ENCODE measurements around the gene CCDC117.

Gene CCDC117

DNA sequence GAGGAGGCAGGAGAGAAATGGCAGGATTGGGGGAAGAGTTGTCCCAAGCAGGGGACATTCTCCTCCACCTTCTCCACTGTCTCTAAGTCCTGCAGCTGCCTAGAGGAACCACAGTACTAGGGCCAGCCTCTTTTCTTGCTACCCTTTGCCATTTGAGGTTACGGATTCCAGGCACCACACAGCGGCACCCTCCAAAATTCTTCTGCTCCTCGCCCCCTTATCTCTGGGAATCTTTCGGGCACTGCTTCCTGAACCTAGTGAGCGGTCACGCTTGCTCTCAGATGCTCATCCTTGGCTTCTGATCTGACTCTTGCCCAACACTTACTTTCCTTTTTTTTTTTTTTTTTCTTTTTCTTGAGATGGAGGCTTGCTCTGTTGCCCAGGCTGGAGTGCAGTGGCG is 54.4 kb downstream of the CCDC117 start:
- H3K9me3 Mint-ChIP-seq, result no peaks in the 10 kb centered on the region
- H3K4me1 Mint-ChIP-seq, result peaks cover 12% of the 10 kb centered on the region
- H3K36me3 Mint-ChIP-seq, result peaks cover 24% of the 10 kb centered on the region
- no peaks in the 10 kb centered on the region for H3K27me3 Mint-ChIP-seq
- no peak for ATAC-seq
- no peak overlapping the region for H3K27ac Mint-ChIP-seq
- no peak overlapping the region for H3K4me3 Mint-ChIP-seq

GRCh38 chr22:28829358-28830181 is 57.1 kb downstream of the CCDC117 start:
- Mint-ChIP-seq H3K9me3 (no peaks in the 10 kb centered on the region), H3K27me3 (no peaks in the 10 kb centered on the region), H3K36me3 (peaks cover 13% of the 10 kb centered on the region), H3K4me1 (peaks cover 14% of the 10 kb centered on the region), H3K27ac (no peak overlapping the region), H3K4me3 (no peak overlapping the region)
- peak; percentile 75 for ATAC-seq

DNA sequence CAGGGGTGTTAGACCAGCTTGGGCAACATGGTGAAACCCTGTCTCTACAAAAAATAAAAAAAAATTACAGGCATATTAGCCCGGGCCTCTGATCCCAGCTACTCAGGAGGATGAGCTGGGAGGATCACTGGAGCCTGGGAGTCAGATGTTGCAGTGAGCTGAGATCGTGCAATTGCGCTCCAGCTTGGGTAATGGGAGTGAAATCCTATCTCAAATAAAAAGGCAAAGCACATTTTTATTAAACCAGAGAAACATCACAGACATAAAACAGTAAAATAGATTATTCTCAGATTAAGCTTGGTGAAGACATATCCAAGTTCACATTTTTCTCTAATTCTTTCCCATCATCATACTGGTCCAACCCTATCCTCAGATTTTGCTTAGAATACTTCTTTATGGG is 57.9 kb downstream of the CCDC117 start:
- H3K4me1 Mint-ChIP-seq, result peaks cover 14% of the 10 kb centered on the region
- no peaks in the 10 kb centered on the region for H3K27me3 Mint-ChIP-seq
- ATAC-seq, result no peak
- H3K36me3 Mint-ChIP-seq, result peaks cover 17% of the 10 kb centered on the region
- H3K9me3 Mint-ChIP-seq, result no peaks in the 10 kb centered on the region
- no peak overlapping the region for H3K27ac Mint-ChIP-seq
- H3K4me3 Mint-ChIP-seq, result no peak overlapping the region

GRCh38 chr22:28831140-28832072 is 58.9 kb downstream of the CCDC117 start:
- Mint-ChIP-seq H3K27me3 (no peaks in the 10 kb centered on the region), H3K27ac (no peak overlapping the region), H3K9me3 (no peaks in the 10 kb centered on the region), H3K4me3 (no peak overlapping the region), H3K36me3 (peaks cover 20% of the 10 kb centered on the region), H3K4me1 (peaks cover 14% of the 10 kb centered on the region)
- ATAC-seq, result no peak

GRCh38 chr22:28832731-28833130 is 60.2 kb downstream of the CCDC117 start:
- ATAC-seq, result no peak
- Mint-ChIP-seq H3K4me3 (no peak overlapping the region), H3K4me1 (peaks cover 14% of the 10 kb centered on the region), H3K27me3 (no peaks in the 10 kb centered on the region), H3K36me3 (peaks cover 19% of the 10 kb centered on the region), H3K9me3 (no peaks in the 10 kb centered on the region), H3K27ac (peak overlapping the region; percentile 11)

DNA sequence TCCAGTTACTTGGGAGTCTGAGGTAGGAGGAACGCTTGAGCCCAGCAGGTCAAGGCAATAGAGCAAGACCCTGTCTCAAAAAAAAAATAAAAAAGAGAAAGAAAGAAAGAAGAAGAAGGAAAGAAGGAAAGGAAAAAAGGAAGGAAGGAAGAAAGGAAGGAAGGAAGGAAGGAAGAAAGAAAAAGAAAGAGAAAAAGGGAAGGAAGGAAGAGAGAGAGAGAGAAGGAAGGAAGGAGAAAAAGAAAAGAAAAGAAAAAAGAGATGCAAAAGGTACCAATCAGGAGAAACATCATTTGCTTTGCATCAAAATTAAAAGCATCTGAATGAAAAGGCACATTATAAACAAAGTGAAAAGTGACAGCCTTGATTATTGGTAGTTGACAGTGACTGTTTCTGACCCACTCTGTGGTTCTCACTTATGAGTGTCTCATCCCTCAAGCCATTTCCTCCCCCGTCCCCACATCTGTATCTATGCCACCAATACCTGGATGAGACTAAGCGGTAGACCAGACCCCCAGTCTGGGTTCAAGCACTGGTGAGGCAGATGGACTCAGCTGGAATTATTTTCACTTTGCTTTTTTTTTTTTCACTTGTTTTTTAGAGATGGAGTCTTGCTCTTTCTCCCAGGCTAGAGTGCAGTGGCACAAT is 60.9 kb downstream of the CCDC117 start:
- Mint-ChIP-seq H3K4me3 (no peak overlapping the region), H3K36me3 (peaks cover 15% of the 10 kb centered on the region), H3K9me3 (no peaks in the 10 kb centered on the region), H3K4me1 (peaks cover 14% of the 10 kb centered on the region), H3K27ac (peak overlapping the region; percentile 11), H3K27me3 (no peaks in the 10 kb centered on the region)
- ATAC-seq, result no peak

GRCh38 chr22:28835630-28836189 is 63.2 kb downstream of the CCDC117 start:
- no peak for ATAC-seq
- H3K4me1 Mint-ChIP-seq, result peaks cover 8% of the 10 kb centered on the region

DNA sequence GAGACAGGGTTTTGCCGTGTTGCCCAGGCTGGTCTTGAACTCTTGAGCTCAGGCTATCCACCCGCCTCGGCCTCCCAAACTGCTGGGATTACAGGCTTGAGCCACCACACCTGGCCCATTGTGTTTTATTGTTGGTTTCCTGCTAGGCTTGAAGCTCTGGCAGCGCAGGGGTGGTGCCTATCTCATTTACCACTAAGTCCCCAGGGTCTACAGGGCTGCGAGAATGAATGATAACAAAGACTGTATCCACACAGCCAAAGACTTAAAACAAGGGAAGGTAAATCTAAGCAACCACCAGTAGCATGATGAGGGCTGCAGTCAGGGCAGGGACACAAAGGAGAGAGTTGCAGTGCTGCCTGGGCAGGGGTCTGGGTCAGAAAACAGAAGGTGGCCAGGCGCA is 65.1 kb downstream of the CCDC117 start:
- no peaks in the 10 kb centered on the region for H3K27me3 Mint-ChIP-seq
- H3K36me3 Mint-ChIP-seq, result peaks cover 7% of the 10 kb centered on the region
- no peak for ATAC-seq
- H3K27ac Mint-ChIP-seq, result no peak overlapping the region
- H3K4me1 Mint-ChIP-seq, result peaks cover 8% of the 10 kb centered on the region
- no peaks in the 10 kb centered on the region for H3K9me3 Mint-ChIP-seq
- H3K4me3 Mint-ChIP-seq, result no peak overlapping the region

More at GRCh38 chr22:28835630-28836189, 63.2 kb downstream of the CCDC117 start:
- peaks cover 15% of the 10 kb centered on the region for H3K36me3 Mint-ChIP-seq
- H3K4me3 Mint-ChIP-seq, result no peak overlapping the region
- no peaks in the 10 kb centered on the region for H3K27me3 Mint-ChIP-seq
- no peak overlapping the region for H3K27ac Mint-ChIP-seq
- H3K9me3 Mint-ChIP-seq, result no peaks in the 10 kb centered on the region
